NOMO-1 treated with DMSO at 0.1 percent for 48 hours (cell line): ENCODE measurements around the gene ATP9B.
"Not testable (repeated sequence)": the region's sequence is repeated elsewhere in the genome, so short reads cannot be mapped to it uniquely, and the experiment has no call there.

Experiments used
- DNase-seq: peaks from one replicate; lab custom pipeline; 2025; ENCODE audit not compliant: unreplicated experiment; lab: John Stamatoyannopoulos, UW

The ATP9B gene

GRCh38 chr18:79353267-79353666 lies 284.1 kb downstream of the ATP9B start:
- no peak for DNase-seq

- DNase-seq, result no peak
Measured at GRCh38 chr18:79354350-79354749, 285.2 kb downstream of the ATP9B start.

- DNase-seq, result no peak
Measured at GRCh38 chr18:79355433-79356335, 286.5 kb downstream of the ATP9B start.

- DNase-seq, result no peak
Measured at GRCh38 chr18:79356435-79356834, 287.2 kb downstream of the ATP9B start.

GRCh38 chr18:79360933-79361332 lies 291.7 kb downstream of the ATP9B start:
- DNase-seq, result no peak

- DNase-seq, result no peak
Measured at GRCh38 chr18:79361766-79362522, 292.8 kb downstream of the ATP9B start.

- DNase-seq, result no peak
Measured at GRCh38 chr18:79365701-79366100, 296.5 kb downstream of the ATP9B start.

GRCh38 chr18:79366177-79367094 lies 297.2 kb downstream of the ATP9B start:
- no peak for DNase-seq

GRCh38 chr18:79367480-79367879 lies 298.3 kb downstream of the ATP9B start:
- DNase-seq, result no peak

- DNase-seq, result no peak
Measured at GRCh38 chr18:79367989-79368388, 298.8 kb downstream of the ATP9B start.

- DNase-seq, result no peak
Measured at GRCh38 chr18:79368681-79369080, 299.5 kb downstream of the ATP9B start.

- no peak for DNase-seq
Measured at GRCh38 chr18:79371561-79372121, 302.4 kb downstream of the ATP9B start.

GRCh38 chr18:79372461-79372860 lies 303.3 kb downstream of the ATP9B start:
- DNase-seq, result no peak

GRCh38 chr18:79372991-79373390 lies 303.8 kb downstream of the ATP9B start:
- no peak for DNase-seq

GRCh38 chr18:79373736-79374135 lies 304.5 kb downstream of the ATP9B start:
- DNase-seq, result no peak

- no peak for DNase-seq
Measured at GRCh38 chr18:79374408-79375171, 305.4 kb downstream of the ATP9B start.

GRCh38 chr18:79375441-79376154 lies 306.4 kb downstream of the ATP9B start:
- DNase-seq, result no peak

- not testable (repeated sequence) for DNase-seq
Measured at GRCh38 chr18:79376661-79377060, 307.5 kb downstream of the ATP9B start.

GRCh38 chr18:79377187-79377891 lies 308.1 kb downstream of the ATP9B start:
- DNase-seq, result no peak
